ENCODE measurements around the gene ERC2.

DNA sequence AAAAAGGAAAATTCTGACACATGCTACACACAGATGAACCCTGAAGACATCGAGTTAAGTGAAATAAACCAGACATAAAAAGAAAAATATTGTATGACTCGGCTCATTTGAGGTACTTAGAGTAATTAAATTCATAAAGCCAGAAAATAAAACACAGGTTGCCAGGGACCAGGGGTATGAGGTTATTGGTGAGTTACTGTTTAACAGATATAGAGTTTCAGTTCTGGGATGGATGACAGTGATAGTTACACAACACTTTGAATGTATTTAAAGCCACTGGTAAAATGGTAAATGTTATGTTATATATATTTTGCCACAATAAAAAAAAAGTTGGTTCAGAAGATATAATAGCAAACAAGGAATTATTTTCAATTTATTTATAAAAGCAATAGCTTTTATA, 545.1 kb downstream of the ERC2 start:
- no peak for TF ChIP-seq POLR2A (IDR thresholded peaks at IDR 0.05; ENCODE audit: low read depth, low read length)
- no peak for TF ChIP-seq PAX5 (IDR thresholded peaks at IDR 0.05; ENCODE audit: insufficient read depth, low read length, severe bottlenecking)
- no peak for TF ChIP-seq POLR2AphosphoS5 (IDR thresholded peaks at IDR 0.05; ENCODE audit: low read depth, low read length)
- TF ChIP-seq TAF1 (IDR thresholded peaks at IDR 0.05; ENCODE audit: low read depth, low read length): no peak
- no peak for TF ChIP-seq SPI1 (IDR thresholded peaks at IDR 0.05; ENCODE audit: low read depth, low read length)
